Activated T-helper 17 cell treated with anti-CD3 and anti-CD28 coated beads, Interleukin-2, amount 50 U/mL, for 72 hours (primary cell): ENCODE results near the gene TAB3. TPM values are rescaled to one million over a fixed set of nuclear protein-coding genes. Genes with fewer than 3 reads are reported as not detected.

ENCODE experiments used
- ATAC-seq: fragments of 150-1000 bp; cut with Tn5 transposase; replicated peaks from 2 replicates; pipeline ENCODE4 v1.10.0; 2021; ENCODE audit warnings: mild to moderate bottlenecking, moderate library complexity
- H3K27ac Mint-ChIP-seq: one replicate; pipeline ENCODE4 v1.8.0; 2022; ENCODE audit warnings: mixed read lengths
- H3K27me3 Mint-ChIP-seq: one replicate; pipeline ENCODE4 v1.8.0; 2022; ENCODE audit warnings: mixed read lengths
- H3K36me3 Mint-ChIP-seq: one replicate; pipeline ENCODE4 v1.8.0; 2022; ENCODE audit warnings: low read depth, mild to moderate bottlenecking, mixed read lengths
- H3K4me1 Mint-ChIP-seq: one replicate; pipeline ENCODE4 v1.8.0; 2022; ENCODE audit warnings: mixed read lengths
- H3K4me3 Mint-ChIP-seq: one replicate; pipeline ENCODE4 v1.8.0; 2022; ENCODE audit warnings: mild to moderate bottlenecking, mixed read lengths
- H3K9me3 Mint-ChIP-seq: one replicate; pipeline ENCODE4 v1.8.0; 2022; ENCODE audit warnings: mixed read lengths
- total RNA-seq, 2 donors: library from RNA; stranded (reverse); gene quantifications; one replicate each; pipeline ENCODE4 v1.2.3, GENCODE V29; 2022

Gene TAB3
- total RNA-seq, 2 donors from 2014 or later = 22.0 to 25.1 TPM

GRCh38 chrX:30791296-30792278 lies 97.5 kb downstream of the TAB3 start:
- no peaks in the 10 kb centered on the region for H3K4me1 Mint-ChIP-seq
- H3K27me3 Mint-ChIP-seq = no peaks in the 10 kb centered on the region
- ATAC-seq = no peak
- no peak overlapping the region for H3K27ac Mint-ChIP-seq
- no peak overlapping the region for H3K4me3 Mint-ChIP-seq
- no peaks in the 10 kb centered on the region for H3K9me3 Mint-ChIP-seq
- H3K36me3 Mint-ChIP-seq = no peaks in the 10 kb centered on the region

GRCh38 chrX:30787012-30787411 lies 102.0 kb downstream of the TAB3 start:
- Mint-ChIP-seq H3K4me1 (peaks cover 4% of the 10 kb centered on the region), H3K9me3 (no peaks in the 10 kb centered on the region), H3K4me3 (no peak overlapping the region)

DNA sequence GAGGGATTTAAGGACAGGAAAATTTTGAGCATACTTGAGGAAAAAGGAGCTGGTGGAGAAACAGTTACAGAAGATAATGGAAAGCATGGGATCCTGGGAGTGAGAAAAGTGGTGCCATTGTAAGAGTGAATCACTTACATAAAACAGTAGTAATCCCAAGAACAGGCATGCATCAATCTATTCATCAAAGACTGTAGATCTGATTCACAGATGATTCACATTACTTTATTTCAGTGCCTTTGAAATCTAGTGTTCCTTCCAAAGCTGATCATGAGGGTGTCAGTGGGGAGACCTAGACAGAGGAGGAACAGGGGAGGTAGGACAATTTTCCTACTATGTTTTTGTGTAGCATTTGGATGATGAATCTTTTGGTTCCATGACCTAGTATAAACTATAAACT lies 102.7 kb downstream of the TAB3 start:
- H3K4me1 Mint-ChIP-seq = peaks cover 9% of the 10 kb centered on the region
- H3K9me3 Mint-ChIP-seq = peaks cover 3% of the 10 kb centered on the region
- H3K36me3 Mint-ChIP-seq = no peaks in the 10 kb centered on the region
- ATAC-seq = peak; percentile 30
- no peak overlapping the region for H3K4me3 Mint-ChIP-seq
- no peak overlapping the region for H3K27ac Mint-ChIP-seq
- H3K27me3 Mint-ChIP-seq = no peaks in the 10 kb centered on the region

More at GRCh38 chrX:30787012-30787411, 102.0 kb downstream of the TAB3 start:
- ATAC-seq = no peak
- H3K27me3 Mint-ChIP-seq = no peaks in the 10 kb centered on the region
- H3K36me3 Mint-ChIP-seq = no peaks in the 10 kb centered on the region
- no peak overlapping the region for H3K27ac Mint-ChIP-seq

- Mint-ChIP-seq H3K27me3 (peaks cover 7% of the 10 kb centered on the region), H3K4me3 (peak overlapping the region; percentile 28), H3K9me3 (peaks cover 3% of the 10 kb centered on the region), H3K4me1 (peaks cover 9% of the 10 kb centered on the region), H3K27ac (peak overlapping the region; percentile 93), H3K36me3 (no peaks in the 10 kb centered on the region)
- peak; percentile 81 for ATAC-seq
Observed at GRCh38 chrX:30781711-30782444, 107.2 kb downstream of the TAB3 start.

DNA sequence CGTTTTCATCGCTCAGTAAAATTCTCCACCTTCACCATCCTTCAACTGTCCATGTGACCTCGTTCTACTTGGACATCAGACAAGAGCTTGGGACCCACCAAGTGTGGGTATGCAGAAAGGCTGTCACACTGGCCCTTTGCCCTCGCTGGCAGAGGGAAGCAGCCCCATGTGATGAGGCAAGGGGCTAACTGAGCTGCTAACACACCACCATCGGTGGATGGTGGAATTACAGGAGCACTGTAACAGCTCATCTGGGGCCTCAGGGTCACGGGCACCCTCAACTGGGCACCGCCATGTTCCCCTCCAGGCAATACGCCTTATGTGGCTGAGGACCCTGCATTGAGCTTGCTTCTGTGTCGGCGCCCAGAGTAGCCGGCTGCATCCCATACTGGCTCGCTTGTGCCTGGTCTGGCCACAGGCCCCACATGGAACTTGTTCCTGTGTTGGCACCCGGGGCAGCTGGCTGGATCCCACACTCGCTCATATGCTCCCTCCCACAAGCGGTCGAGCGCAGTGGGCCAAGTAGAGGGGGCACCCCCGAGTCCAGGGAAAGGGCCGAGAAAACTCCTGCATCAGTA lies 109.5 kb downstream of the TAB3 start:
- ATAC-seq = no peak
- Mint-ChIP-seq H3K4me3 (no peak overlapping the region), H3K27ac (no peak overlapping the region), H3K9me3 (peaks cover 3% of the 10 kb centered on the region), H3K4me1 (peaks cover 14% of the 10 kb centered on the region), H3K27me3 (peaks cover 10% of the 10 kb centered on the region), H3K36me3 (no peaks in the 10 kb centered on the region)

- H3K4me1 Mint-ChIP-seq = peaks cover 14% of the 10 kb centered on the region
- ATAC-seq = peak; percentile 23
- no peak overlapping the region for H3K27ac Mint-ChIP-seq
- no peaks in the 10 kb centered on the region for H3K36me3 Mint-ChIP-seq
- peaks cover 10% of the 10 kb centered on the region for H3K27me3 Mint-ChIP-seq
- H3K9me3 Mint-ChIP-seq = peaks cover 3% of the 10 kb centered on the region
- no peak overlapping the region for H3K4me3 Mint-ChIP-seq
Observed at GRCh38 chrX:30777575-30777974, 111.5 kb downstream of the TAB3 start.

Other genes starting within 250 kb of the TAB3 start
- 100 to 1,000 TPM in 1 of 2 donors, 10 to 100 TPM in 1; 70.4 to 120 TPM for gene GK, start 235.8 kb downstream of the TAB3 start, total RNA-seq
- gene FTHL17, start 182.8 kb upstream of the TAB3 start, total RNA-seq = not detected